Measurements from ENCODE around the gene PLXNA3. TPM values are rescaled to one million over a fixed set of nuclear protein-coding genes. Genes with fewer than 3 reads are reported as not detected.

PLXNA3 gene
- polyA plus RNA-seq, 1 of the 3 experiments (the other 2 are of a cell fraction): 33.2 TPM

DNA sequence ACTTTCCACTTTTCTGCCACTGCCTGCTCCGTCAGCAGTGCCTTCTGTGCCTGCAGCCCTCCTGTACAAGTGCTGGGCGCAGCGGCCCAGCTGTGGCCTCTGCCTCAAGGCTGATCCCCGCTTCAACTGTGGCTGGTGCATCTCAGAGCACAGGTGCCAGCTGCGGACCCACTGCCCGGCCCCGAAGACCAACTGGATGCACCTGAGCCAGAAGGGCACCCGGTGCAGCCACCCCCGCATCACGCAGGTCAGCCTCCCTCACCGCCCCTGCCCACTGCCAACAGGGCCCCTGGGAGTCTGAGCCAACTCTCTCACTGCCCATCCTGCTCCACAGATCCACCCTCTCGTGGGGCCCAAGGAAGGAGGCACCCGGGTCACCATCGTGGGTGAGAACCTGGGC lies 7.5 kb downstream of the PLXNA3 start:
- no peaks in the 10 kb centered on the region for H3F3A ChIP-seq (replicated peaks; ENCODE audit: insufficient read depth)
- no peak overlapping the region for H3K4me3 ChIP-seq (ENCODE audit: low read depth in 2 of 2, low read length in 1 of 2)
- peaks cover 0 to 35% of the 10 kb centered on the region in 2 experiments for H3K36me3 ChIP-seq (replicated peaks in 1 of 2; ENCODE audit: control insufficient read depth in 1 of 2, insufficient read depth in 2 of 2, low read length in 1 of 2)
- peaks cover 27% of the 10 kb centered on the region for H4K20me1 ChIP-seq (ENCODE audit: insufficient read depth)
- no peaks in the 10 kb centered on the region for H3K9me2 ChIP-seq
- POLR2A ChIA-PET: no interaction called here
- no peak overlapping the region for H3K9ac ChIP-seq
- peaks cover 11% of the 10 kb centered on the region; the same call in 1 of the 2 replicates for H3K79me2 ChIP-seq (ENCODE audit: insufficient read depth)
- no peaks in the 10 kb centered on the region; a peak in 1 of 4 replicates for H3K4me1 ChIP-seq (ENCODE audit: control insufficient read depth in 1 of 2, insufficient read depth in 2 of 2, low read depth in 1 of 2, low read length in 1 of 2)
- no peak for TF ChIP-seq RAD21 (IDR thresholded peaks at IDR 0.05; ENCODE audit: low read length)
- no peak overlapping the region for H3K4me2 ChIP-seq
- no peaks in the 10 kb centered on the region for H3K9me3 ChIP-seq
- H2AFZ ChIP-seq (ENCODE audit: low read depth): no peak overlapping the region
- WGBS (ENCODE audit: low lambda C conversion rate): 34% methylated on average over 7 of the region's 14 CpGs
- no peak for DNase-seq
- no peak overlapping the region for H3K27ac ChIP-seq (ENCODE audit: low read depth in 2 of 2, low read length in 1 of 2)
- H3K27me3 ChIP-seq (ENCODE audit: insufficient read depth): no peaks in the 10 kb centered on the region
- CTCF ChIA-PET: interaction anchor here (0.9 kb wide), 1 partner anchor 17 kb away, joined by 4 read pairs; no protein-coding TSS in a partner anchor

DNA sequence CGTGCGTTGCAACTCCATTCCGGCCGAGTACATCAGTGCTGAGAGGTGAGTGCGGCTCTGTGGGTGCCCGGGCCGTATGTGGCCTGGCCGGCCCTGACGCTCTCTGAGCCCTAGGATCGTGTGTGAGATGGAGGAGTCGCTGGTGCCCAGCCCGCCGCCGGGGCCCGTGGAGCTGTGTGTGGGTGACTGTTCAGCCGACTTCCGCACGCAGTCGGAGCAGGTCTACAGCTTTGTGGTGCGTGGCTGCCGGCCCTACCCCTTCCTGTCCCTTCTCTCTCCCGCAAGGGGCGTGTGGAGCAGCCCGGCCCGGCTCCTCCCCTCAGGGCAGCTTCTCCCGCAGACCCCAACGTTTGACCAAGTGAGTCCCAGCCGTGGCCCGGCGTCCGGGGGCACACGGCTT lies 8.0 kb downstream of the PLXNA3 start:
- Histone ChIP-seq H3K4me3 (ENCODE audit: low read depth in 2 of 2, low read length in 1 of 2) (no peak overlapping the region), H3K79me2 (ENCODE audit: insufficient read depth) (peaks cover 7% of the 10 kb centered on the region; the same call in 1 of the 2 replicates), H3F3A (replicated peaks; ENCODE audit: insufficient read depth) (no peaks in the 10 kb centered on the region), H3K27ac (ENCODE audit: low read depth in 2 of 2, low read length in 1 of 2) (no peak overlapping the region), H3K9me3 (no peaks in the 10 kb centered on the region), H3K27me3 (ENCODE audit: insufficient read depth) (0 out of 2 replicates have a peak, but pooled peaks cover under 1% of the 10 kb centered on the region), H3K4me2 (no peak overlapping the region), H3K4me1 (ENCODE audit: control insufficient read depth in 1 of 2, insufficient read depth in 2 of 2, low read depth in 1 of 2, low read length in 1 of 2) (no peaks in the 10 kb centered on the region), H3K9me2 (no peaks in the 10 kb centered on the region), H2AFZ (ENCODE audit: low read depth) (no peak overlapping the region), H3K36me3 (replicated peaks in 1 of 2; ENCODE audit: control insufficient read depth in 1 of 2, insufficient read depth in 2 of 2, low read length in 1 of 2) (peaks cover 0 to 35% of the 10 kb centered on the region in 2 experiments), H3K9ac (no peak overlapping the region), H4K20me1 (ENCODE audit: insufficient read depth) (peaks cover 23% of the 10 kb centered on the region)
- CTCF ChIA-PET: interaction anchor here (0.7 kb wide), 1 partner anchor 66 kb away, joined by 3 read pairs; no protein-coding TSS in a partner anchor
- 42% methylated on average over 6 of the region's 32 CpGs for WGBS (ENCODE audit: low lambda C conversion rate)
- DNase-seq: no peak
- POLR2A ChIA-PET: no interaction called here
- TF ChIP-seq RCOR1 (IDR thresholded peaks at IDR 0.05; ENCODE audit: low read length) (no peak), RAD21 (IDR thresholded peaks at IDR 0.05; ENCODE audit: low read length) (no peak), EZH2phosphoT487 (IDR thresholded peaks at IDR 0.05; ENCODE audit: borderline replicate concordance, low read depth) (no peak), EP300 (IDR thresholded peaks at IDR 0.05; ENCODE audit: borderline replicate concordance in 1 of 2, low read depth in 1 of 2, low read length in 1 of 2) (no peak), TCF12 (IDR thresholded peaks at IDR 0.05) (no peak), GATA2 (CRISPR knock-in tag; IDR thresholded peaks at IDR 0.05) (no peak), JUND (IDR thresholded peaks at IDR 0.05) (no peak), RXRA (IDR thresholded peaks at IDR 0.05; ENCODE audit: borderline replicate concordance, low read depth) (no peak), FOXJ3 (CRISPR knock-in tag; IDR thresholded peaks at IDR 0.05) (no peak), SIN3A (IDR thresholded peaks at IDR 0.05; ENCODE audit: borderline replicate concordance, low read depth, low read length) (no peak), TEAD4 (IDR thresholded peaks at IDR 0.05; ENCODE audit: borderline replicate concordance, insufficient read depth) (no peak), TAF1 (IDR thresholded peaks at IDR 0.05; ENCODE audit: borderline replicate concordance, low read depth, low read length) (no peak), FOSL2 (IDR thresholded peaks at IDR 0.05; ENCODE audit: borderline replicate concordance, low read depth) (no peak), NFIC (IDR thresholded peaks at IDR 0.05; ENCODE audit: borderline replicate concordance) (no peak)
- TF ChIP-seq, protein P1, sequence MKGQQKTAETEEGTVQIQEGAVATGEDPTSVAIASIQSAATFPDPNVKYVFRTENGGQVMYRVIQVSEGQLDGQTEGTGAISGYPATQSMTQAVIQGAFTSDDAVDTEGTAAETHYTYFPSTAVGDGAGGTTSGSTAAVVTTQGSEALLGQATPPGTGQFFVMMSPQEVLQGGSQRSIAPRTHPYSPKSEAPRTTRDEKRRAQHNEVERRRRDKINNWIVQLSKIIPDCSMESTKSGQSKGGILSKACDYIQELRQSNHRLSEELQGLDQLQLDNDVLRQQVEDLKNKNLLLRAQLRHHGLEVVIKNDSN (IDR thresholded peaks at IDR 0.05; ENCODE audit: borderline replicate concordance, low read depth): no peak
- TF ChIP-seq, protein P2, sequence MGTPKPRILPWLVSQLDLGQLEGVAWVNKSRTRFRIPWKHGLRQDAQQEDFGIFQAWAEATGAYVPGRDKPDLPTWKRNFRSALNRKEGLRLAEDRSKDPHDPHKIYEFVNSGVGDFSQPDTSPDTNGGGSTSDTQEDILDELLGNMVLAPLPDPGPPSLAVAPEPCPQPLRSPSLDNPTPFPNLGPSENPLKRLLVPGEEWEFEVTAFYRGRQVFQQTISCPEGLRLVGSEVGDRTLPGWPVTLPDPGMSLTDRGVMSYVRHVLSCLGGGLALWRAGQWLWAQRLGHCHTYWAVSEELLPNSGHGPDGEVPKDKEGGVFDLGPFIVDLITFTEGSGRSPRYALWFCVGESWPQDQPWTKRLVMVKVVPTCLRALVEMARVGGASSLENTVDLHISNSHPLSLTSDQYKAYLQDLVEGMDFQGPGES (IDR thresholded peaks at IDR 0.05; ENCODE audit: low read depth, low read length): no peak
- TF ChIP-seq, protein P3, sequence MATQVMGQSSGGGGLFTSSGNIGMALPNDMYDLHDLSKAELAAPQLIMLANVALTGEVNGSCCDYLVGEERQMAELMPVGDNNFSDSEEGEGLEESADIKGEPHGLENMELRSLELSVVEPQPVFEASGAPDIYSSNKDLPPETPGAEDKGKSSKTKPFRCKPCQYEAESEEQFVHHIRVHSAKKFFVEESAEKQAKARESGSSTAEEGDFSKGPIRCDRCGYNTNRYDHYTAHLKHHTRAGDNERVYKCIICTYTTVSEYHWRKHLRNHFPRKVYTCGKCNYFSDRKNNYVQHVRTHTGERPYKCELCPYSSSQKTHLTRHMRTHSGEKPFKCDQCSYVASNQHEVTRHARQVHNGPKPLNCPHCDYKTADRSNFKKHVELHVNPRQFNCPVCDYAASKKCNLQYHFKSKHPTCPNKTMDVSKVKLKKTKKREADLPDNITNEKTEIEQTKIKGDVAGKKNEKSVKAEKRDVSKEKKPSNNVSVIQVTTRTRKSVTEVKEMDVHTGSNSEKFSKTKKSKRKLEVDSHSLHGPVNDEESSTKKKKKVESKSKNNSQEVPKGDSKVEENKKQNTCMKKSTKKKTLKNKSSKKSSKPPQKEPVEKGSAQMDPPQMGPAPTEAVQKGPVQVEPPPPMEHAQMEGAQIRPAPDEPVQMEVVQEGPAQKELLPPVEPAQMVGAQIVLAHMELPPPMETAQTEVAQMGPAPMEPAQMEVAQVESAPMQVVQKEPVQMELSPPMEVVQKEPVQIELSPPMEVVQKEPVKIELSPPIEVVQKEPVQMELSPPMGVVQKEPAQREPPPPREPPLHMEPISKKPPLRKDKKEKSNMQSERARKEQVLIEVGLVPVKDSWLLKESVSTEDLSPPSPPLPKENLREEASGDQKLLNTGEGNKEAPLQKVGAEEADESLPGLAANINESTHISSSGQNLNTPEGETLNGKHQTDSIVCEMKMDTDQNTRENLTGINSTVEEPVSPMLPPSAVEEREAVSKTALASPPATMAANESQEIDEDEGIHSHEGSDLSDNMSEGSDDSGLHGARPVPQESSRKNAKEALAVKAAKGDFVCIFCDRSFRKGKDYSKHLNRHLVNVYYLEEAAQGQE (IDR thresholded peaks at IDR 0.05; ENCODE audit: low read depth, low read length): no peak
- TF ChIP-seq, protein P4, sequence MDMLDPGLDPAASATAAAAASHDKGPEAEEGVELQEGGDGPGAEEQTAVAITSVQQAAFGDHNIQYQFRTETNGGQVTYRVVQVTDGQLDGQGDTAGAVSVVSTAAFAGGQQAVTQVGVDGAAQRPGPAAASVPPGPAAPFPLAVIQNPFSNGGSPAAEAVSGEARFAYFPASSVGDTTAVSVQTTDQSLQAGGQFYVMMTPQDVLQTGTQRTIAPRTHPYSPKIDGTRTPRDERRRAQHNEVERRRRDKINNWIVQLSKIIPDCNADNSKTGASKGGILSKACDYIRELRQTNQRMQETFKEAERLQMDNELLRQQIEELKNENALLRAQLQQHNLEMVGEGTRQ (IDR thresholded peaks at IDR 0.05; ENCODE audit: borderline replicate concordance, low read depth, low read length): no peak
- TF ChIP-seq, protein P5, sequence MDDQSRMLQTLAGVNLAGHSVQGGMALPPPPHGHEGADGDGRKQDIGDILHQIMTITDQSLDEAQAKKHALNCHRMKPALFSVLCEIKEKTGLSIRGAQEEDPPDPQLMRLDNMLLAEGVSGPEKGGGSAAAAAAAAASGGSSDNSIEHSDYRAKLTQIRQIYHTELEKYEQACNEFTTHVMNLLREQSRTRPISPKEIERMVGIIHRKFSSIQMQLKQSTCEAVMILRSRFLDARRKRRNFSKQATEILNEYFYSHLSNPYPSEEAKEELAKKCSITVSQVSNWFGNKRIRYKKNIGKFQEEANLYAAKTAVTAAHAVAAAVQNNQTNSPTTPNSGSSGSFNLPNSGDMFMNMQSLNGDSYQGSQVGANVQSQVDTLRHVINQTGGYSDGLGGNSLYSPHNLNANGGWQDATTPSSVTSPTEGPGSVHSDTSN (IDR thresholded peaks at IDR 0.05): no peak

Data from SK-N-SH (cell line).